GM23248 (cell line): ENCODE results near the gene ARFRP1. TPM values are rescaled to one million over a fixed set of nuclear protein-coding genes. Genes with fewer than 3 reads are reported as not detected.

Source experiments
- DNase-seq: peaks from one replicate; pipeline ENCODE4 v3.0.0-alpha.2; 2015
- H2AFZ ChIP-seq: fragments of 200-600 bp; sonication (generic); 2 replicates; pipeline ENCODE4 v1.6.1; 2016; ENCODE audit warnings: antibody characterized with exemption
- H3F3A ChIP-seq: fragments of 200-600 bp; sonication (generic); 2 replicates; pipeline ENCODE4 v1.6.1; 2016; ENCODE audit warnings: mild to moderate bottlenecking, antibody characterized with exemption, mixed run types; ENCODE audit not compliant: insufficient read depth
- H3K27ac ChIP-seq: fragments of 200-600 bp; sonication (generic); 2 replicates; pipeline ENCODE4 v1.5.1; 2016; ENCODE audit warnings: mild to moderate bottlenecking
- H3K27me3 ChIP-seq: fragments of 200-600 bp; sonication (generic); replicated peaks from 2 replicates; pipeline ENCODE4 v1.6.1; 2016; ENCODE audit warnings: mild to moderate bottlenecking; ENCODE audit not compliant: insufficient read depth
- H3K36me3 ChIP-seq: fragments of 200-600 bp; sonication (generic); 2 replicates; pipeline ENCODE4 v1.6.1; 2016; ENCODE audit warnings: low read depth, mild to moderate bottlenecking
- H3K4me1 ChIP-seq: fragments of 200-600 bp; sonication (generic); 2 replicates; pipeline ENCODE4 v1.6.1; 2016; ENCODE audit warnings: mild to moderate bottlenecking; ENCODE audit not compliant: insufficient read depth
- H3K4me2 ChIP-seq: fragments of 200-600 bp; sonication (generic); one replicate; pipeline ENCODE4 v1.6.1; 2016; ENCODE audit warnings: mild to moderate bottlenecking; ENCODE audit not compliant: unreplicated experiment
- H3K4me3 ChIP-seq: fragments of 200-600 bp; sonication (generic); 2 replicates; pipeline ENCODE4 v1.5.1; 2016; ENCODE audit warnings: mild to moderate bottlenecking
- H3K79me2 ChIP-seq: fragments of 200-600 bp; sonication (generic); 2 replicates; pipeline ENCODE4 v1.6.1; 2016; ENCODE audit warnings: mild to moderate bottlenecking; ENCODE audit not compliant: insufficient read depth
- H3K9ac ChIP-seq: fragments of 200-600 bp; sonication (generic); 2 replicates; pipeline ENCODE4 v1.6.1; 2016; ENCODE audit warnings: mild to moderate bottlenecking
- H3K9me2 ChIP-seq: fragments of 200-600 bp; sonication (generic); 2 replicates; pipeline ENCODE4 v1.6.1; 2016; ENCODE audit warnings: mixed run types, mild to moderate bottlenecking, moderate library complexity; ENCODE audit not compliant: insufficient read depth
- H3K9me3 ChIP-seq: fragments of 200-600 bp; sonication (generic); one replicate; pipeline ENCODE4 v1.6.1; 2017; ENCODE audit warnings: low read depth
- H4K20me1 ChIP-seq: fragments of 200-600 bp; sonication (generic); 2 replicates; pipeline ENCODE4 v1.6.0; 2016; ENCODE audit not compliant: insufficient read depth
- EZH2 ChIP-seq: fragments of 200-600 bp; sonication (generic); IDR thresholded peaks from 2 replicates; pipeline ENCODE4 v1.6.1; 2018; ENCODE audit warnings: antibody characterized with exemption, mild to moderate bottlenecking; ENCODE audit not compliant: insufficient read depth, poor library complexity, severe bottlenecking
- EZH2phosphoT487 ChIP-seq: fragments of 200-600 bp; sonication (generic); IDR thresholded peaks from 2 replicates; pipeline ENCODE4 v1.6.1; 2018; ENCODE audit warnings: antibody characterized with exemption, moderate library complexity, mild to moderate bottlenecking, low read depth; ENCODE audit not compliant: insufficient read depth
- WGBS, 2 experiments: methylation state at CpG; one replicate each; pipeline ENCODE4 v1.1.6; 2015 to 2017; ENCODE audit warnings: low lambda C conversion rate in 2 of 2, low coverage in 1 of 2; ENCODE audit errors: missing lambda C conversion rate in 2 of 2; 5-methylcytosine and 5-hydroxymethylcytosine counted together
- in situ Hi-C: fragments of 300-500 bp; cut with MboI; formaldehyde crosslinking; loops from 2 replicates; pipeline ENCODE4 v1.15.0; 2020
- polyA plus RNA-seq: library from polyadenylated mRNA; unstranded; fragments of >200 nt; fragmentation: Nextera tagmentation; extraction: Ambion mirVana; gene quantifications from 2 replicates; pipeline ENCODE4 v1.2.1, GENCODE V29; 2016
- total RNA-seq: library from RNA; depleted of rRNA; stranded (reverse); fragments of >200 nt; shearing (Covaris generic); gene quantifications from 2 replicates; pipeline ENCODE4 v1.2.3, GENCODE V29; 2014

Gene ARFRP1
- total and polyA plus RNA-seq, 2 experiments from 2014 or later: 57.6 to 61.4 TPM

DNA sequence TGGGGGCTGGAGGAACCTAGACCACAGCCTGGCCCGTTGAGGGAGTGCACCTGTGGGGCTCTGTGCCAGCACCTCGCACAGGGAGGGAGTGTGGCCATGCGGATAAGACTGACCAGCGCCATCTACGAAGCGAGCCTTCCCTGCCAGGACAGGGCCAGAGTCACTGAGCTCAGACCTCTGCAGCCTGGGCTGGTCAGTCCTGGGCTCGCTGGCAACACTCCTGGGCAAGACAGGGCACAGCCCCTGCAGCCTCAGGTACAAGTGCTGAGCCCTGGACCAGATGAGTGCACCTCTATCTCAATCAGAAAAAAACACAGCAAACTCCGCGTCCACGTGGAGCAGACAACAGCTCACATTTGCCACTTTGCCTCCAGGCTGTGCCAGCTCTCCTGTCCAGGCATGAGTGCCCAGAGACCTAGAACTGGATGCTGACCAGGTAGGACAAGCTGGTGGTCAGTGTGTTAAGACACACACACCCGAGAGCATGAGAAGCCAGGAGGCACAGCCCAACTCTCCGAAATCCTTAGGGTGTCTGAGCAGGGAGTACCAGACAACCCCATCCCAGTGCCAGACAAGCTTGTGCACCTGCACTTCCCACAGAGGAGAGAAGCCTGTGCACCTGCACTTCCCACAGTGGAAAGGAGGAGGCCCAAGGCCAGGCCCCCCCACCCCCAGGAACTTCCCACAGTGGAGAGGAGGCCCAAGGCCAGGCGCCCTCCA lies 4.9 kb downstream of the ARFRP1 start:
- Histone ChIP-seq H3K36me3 (0 out of 2 replicates have a peak, but pooled peaks cover 3% of the 10 kb centered on the region), H3K9ac (no peak overlapping the region), H3K4me2 (no peak overlapping the region), H3K9me3 (no peaks in the 10 kb centered on the region), H3K27me3 (no peaks in the 10 kb centered on the region), H3K4me3 (no peak overlapping the region), H3F3A (no peaks in the 10 kb centered on the region; the same call in 1 of the 2 replicates), H3K27ac (no peak overlapping the region), H3K4me1 (peaks cover 32% of the 10 kb centered on the region), H2AFZ (no peak overlapping the region), H3K9me2 (no peaks in the 10 kb centered on the region), H4K20me1 (no peaks in the 10 kb centered on the region), H3K79me2 (peaks cover 47% of the 10 kb centered on the region)
- DNase-seq: no peak
- WGBS, 2 experiments: 80 to 83% methylated on average over 13 of the region's 13 CpGs
- in situ Hi-C loops: no loop called here
- TF ChIP-seq EZH2phosphoT487 (no peak), EZH2 (no peak)

DNA sequence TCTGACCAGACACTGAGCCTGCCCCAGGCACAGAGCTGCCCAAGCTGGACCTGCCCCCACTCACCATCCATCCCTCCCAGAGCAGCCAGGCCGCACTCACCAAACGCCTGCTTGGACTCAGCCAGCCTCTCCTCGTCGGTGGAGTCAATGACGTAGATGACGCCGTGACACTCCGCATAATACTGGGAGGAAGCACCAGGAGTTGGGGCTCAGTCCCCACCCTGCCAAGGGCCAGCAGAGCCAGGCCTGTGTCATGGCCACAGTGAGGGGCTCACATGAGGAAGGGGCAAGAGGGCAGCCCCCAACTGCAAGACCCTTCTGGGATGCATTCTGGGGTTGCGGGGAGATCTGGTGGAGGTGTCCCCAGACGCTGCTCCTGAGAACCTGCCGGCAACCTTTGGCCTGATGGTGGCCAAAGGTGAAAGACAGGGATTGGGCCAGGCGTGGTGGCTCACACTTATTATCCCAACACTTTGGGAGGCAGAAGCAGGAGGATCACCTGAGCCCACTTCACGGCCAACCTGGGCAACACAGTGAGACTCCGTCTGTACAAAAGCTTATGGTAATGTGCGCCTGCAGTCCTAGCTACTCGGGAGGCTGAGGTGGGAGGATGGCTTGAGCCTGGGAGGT lies 5.6 kb downstream of the ARFRP1 start:
- H4K20me1 ChIP-seq: no peaks in the 10 kb centered on the region
- H3K9me3 ChIP-seq: no peaks in the 10 kb centered on the region
- in situ Hi-C loops: no loop called here
- TF ChIP-seq EZH2 (no peak), EZH2phosphoT487 (no peak)
- no peak overlapping the region for H2AFZ ChIP-seq
- no peak overlapping the region for H3K4me3 ChIP-seq
- H3K27me3 ChIP-seq: no peaks in the 10 kb centered on the region
- no peak overlapping the region for H3K27ac ChIP-seq
- peaks cover 35% of the 10 kb centered on the region for H3K4me1 ChIP-seq
- no peak for DNase-seq
- no peaks in the 10 kb centered on the region; the same call in 1 of the 2 replicates for H3F3A ChIP-seq
- 0 out of 2 replicates have a peak, but pooled peaks cover 3% of the 10 kb centered on the region for H3K36me3 ChIP-seq
- H3K9ac ChIP-seq: no peak overlapping the region
- peaks cover 40% of the 10 kb centered on the region for H3K79me2 ChIP-seq
- WGBS, 2 experiments: 79 to 86% methylated on average over 14 to 16 of the region's 16 CpGs
- no peak overlapping the region for H3K4me2 ChIP-seq
- H3K9me2 ChIP-seq: no peaks in the 10 kb centered on the region

DNA sequence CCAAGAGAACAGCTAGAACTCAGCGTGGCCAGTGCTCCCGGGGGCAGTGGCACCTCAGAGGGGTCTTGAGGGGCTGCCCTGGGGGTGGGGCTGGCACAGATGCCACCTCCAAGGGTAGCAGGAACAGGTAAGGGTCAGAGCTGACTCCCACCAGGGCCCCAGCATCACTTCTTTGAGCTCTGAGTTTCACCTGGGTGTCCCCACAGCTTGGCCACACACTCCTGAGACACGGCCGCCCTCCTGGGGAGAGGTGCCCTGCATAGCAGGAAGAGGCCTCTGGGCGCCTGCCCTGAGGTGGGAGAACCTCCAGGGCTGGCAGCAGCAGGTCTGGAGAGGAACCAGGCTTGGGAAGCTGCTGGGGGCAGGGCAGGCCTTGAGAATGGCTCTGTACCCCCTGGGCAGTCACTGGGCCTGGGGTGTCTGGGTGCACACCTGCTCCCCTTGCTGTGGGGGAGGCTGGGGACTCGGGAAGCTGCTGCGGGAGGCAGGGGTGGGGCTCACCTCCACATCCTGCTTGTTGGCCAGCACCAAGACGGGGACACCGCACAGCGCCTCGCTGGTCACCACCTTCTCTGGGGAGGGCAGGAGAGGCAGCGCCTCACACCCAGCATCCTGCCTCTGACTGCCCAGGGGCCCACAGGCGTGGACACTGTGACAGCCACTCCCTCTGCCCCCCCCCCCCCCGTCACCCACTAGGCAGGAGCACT lies 6.3 kb downstream of the ARFRP1 start:
- no peak overlapping the region for H2AFZ ChIP-seq
- H3K4me1 ChIP-seq: peaks cover 32% of the 10 kb centered on the region
- H3F3A ChIP-seq: no peaks in the 10 kb centered on the region; the same call in 1 of the 2 replicates
- TF ChIP-seq EZH2: no peak
- TF ChIP-seq EZH2phosphoT487: no peak
- H4K20me1 ChIP-seq: no peaks in the 10 kb centered on the region
- 85 to 94% methylated on average over 5 to 14 of the region's 14 CpGs for WGBS, 2 experiments
- H3K27ac ChIP-seq: no peak overlapping the region
- H3K36me3 ChIP-seq: 0 out of 2 replicates have a peak, but pooled peaks cover 3% of the 10 kb centered on the region
- no peak overlapping the region for H3K9ac ChIP-seq
- no peak overlapping the region for H3K4me3 ChIP-seq
- H3K27me3 ChIP-seq: no peaks in the 10 kb centered on the region
- H3K9me3 ChIP-seq: no peaks in the 10 kb centered on the region
- in situ Hi-C loops: no loop called here
- no peak for DNase-seq
- H3K79me2 ChIP-seq: peaks cover 33% of the 10 kb centered on the region
- H3K4me2 ChIP-seq: no peak overlapping the region
- H3K9me2 ChIP-seq: no peaks in the 10 kb centered on the region

DNA sequence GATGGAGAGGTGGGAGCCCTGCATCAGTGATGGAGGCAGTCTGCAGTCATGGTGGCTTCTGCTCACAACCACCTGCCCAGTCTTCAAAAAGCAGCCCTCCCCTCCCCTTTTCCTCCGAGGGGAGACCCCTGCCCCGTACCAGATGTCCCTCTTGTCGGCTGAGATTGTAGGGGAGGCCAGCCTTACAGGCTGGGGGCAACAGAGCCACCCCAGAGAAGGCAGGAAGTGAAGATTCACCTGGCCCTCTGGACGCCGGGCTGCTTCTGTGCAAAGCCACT lies 6.8 kb downstream of the ARFRP1 start:
- no peak overlapping the region for H3K4me3 ChIP-seq
- 0 out of 2 replicates have a peak, but pooled peaks cover 3% of the 10 kb centered on the region for H3K36me3 ChIP-seq
- 57 to 79% methylated on average over 4 to 5 of the region's 5 CpGs for WGBS, 2 experiments
- no peak overlapping the region for H3K9ac ChIP-seq
- no peaks in the 10 kb centered on the region for H3K27me3 ChIP-seq
- no peak overlapping the region for H3K4me2 ChIP-seq
- H3K27ac ChIP-seq: no peak overlapping the region
- no peaks in the 10 kb centered on the region for H3K9me2 ChIP-seq
- no peak for DNase-seq
- peaks cover 28% of the 10 kb centered on the region for H3K79me2 ChIP-seq
- peaks cover 27% of the 10 kb centered on the region for H3K4me1 ChIP-seq
- H4K20me1 ChIP-seq: no peaks in the 10 kb centered on the region
- no peak overlapping the region for H2AFZ ChIP-seq
- in situ Hi-C loops: no loop called here
- H3F3A ChIP-seq: no peaks in the 10 kb centered on the region; the same call in 1 of the 2 replicates
- no peak for TF ChIP-seq EZH2
- no peak for TF ChIP-seq EZH2phosphoT487
- H3K9me3 ChIP-seq: no peaks in the 10 kb centered on the region
